H9 (cell line): ENCODE data around the gene CRYZ. TPM values are rescaled to one million over a fixed set of nuclear protein-coding genes. Genes with fewer than 3 reads are reported as not detected.

ENCODE experiments used
- DNase-seq: peaks from one replicate; pipeline ENCODE4 v3.0.0-alpha.2; 2017
- H2AFZ ChIP-seq: one replicate; pipeline ENCODE4 v1.6.1; 2013; ENCODE audit warnings: mild to moderate bottlenecking, low read length, control low read depth, moderate library complexity
- H2AK5ac ChIP-seq: 2 replicates; pipeline ENCODE4 v1.6.1; 2013; ENCODE audit warnings: low read length, control low read depth, mixed read lengths; ENCODE audit not compliant: insufficient read length
- H2BK120ac ChIP-seq: one replicate; pipeline ENCODE4 v1.6.1; 2013; ENCODE audit warnings: low read depth, mild to moderate bottlenecking, low read length, control low read depth, inconsistent platforms; ENCODE audit not compliant: poor library complexity, severe bottlenecking
- H2BK12ac ChIP-seq: 2 replicates; pipeline ENCODE4 v1.6.1; 2013; ENCODE audit warnings: low read length, control low read depth, mixed read lengths, low read depth; ENCODE audit not compliant: insufficient read length
- H2BK15ac ChIP-seq: 2 replicates; pipeline ENCODE4 v1.6.1; 2013; ENCODE audit warnings: low read depth, low read length, control low read depth
- H2BK20ac ChIP-seq: one replicate; pipeline ENCODE4 v1.6.1; 2013; ENCODE audit warnings: low read depth, mild to moderate bottlenecking, low read length, control low read depth, inconsistent platforms; ENCODE audit not compliant: poor library complexity, severe bottlenecking
- H2BK5ac ChIP-seq: 2 replicates; pipeline ENCODE4 v1.6.1; 2013; ENCODE audit warnings: low read length, control low read depth, mixed read lengths; ENCODE audit not compliant: insufficient read length
- H3K14ac ChIP-seq: 2 replicates; pipeline ENCODE4 v1.6.1; 2013; ENCODE audit warnings: low read length, control low read depth; ENCODE audit not compliant: insufficient read depth
- H3K18ac ChIP-seq: 2 replicates; pipeline ENCODE4 v1.6.1; 2013; ENCODE audit warnings: low read depth, mild to moderate bottlenecking, mixed read lengths, low read length, control low read depth; ENCODE audit not compliant: insufficient read length
- H3K23ac ChIP-seq: 2 replicates; pipeline ENCODE4 v1.6.1; 2013; ENCODE audit warnings: low read length, control low read depth, mixed read lengths, low read depth; ENCODE audit not compliant: insufficient read length
- H3K23me2 ChIP-seq: 2 replicates; pipeline ENCODE4 v1.6.1; 2013; ENCODE audit warnings: low read depth, mild to moderate bottlenecking, mixed read lengths, low read length, control low read depth; ENCODE audit not compliant: insufficient read length, poor library complexity, severe bottlenecking
- H3K27ac ChIP-seq: 2 replicates; pipeline ENCODE4 v1.5.1; 2013; ENCODE audit warnings: low read length, control low read depth, mixed read lengths, low read depth; ENCODE audit not compliant: insufficient read length
- H3K27me3 ChIP-seq: 2 replicates; pipeline ENCODE4 v1.6.1; 2013; ENCODE audit warnings: low read length, control low read depth, inconsistent platforms; ENCODE audit not compliant: insufficient read depth
- H3K4ac ChIP-seq: 2 replicates; pipeline ENCODE4 v1.6.1; 2013; ENCODE audit warnings: low read depth, mild to moderate bottlenecking, control low read depth, inconsistent platforms, low read length, moderate library complexity
- H3K4me1 ChIP-seq: 2 replicates; pipeline ENCODE4 v1.6.1; 2013; ENCODE audit warnings: low read length, control low read depth, inconsistent platforms; ENCODE audit not compliant: insufficient read depth
- H3K4me2 ChIP-seq: 2 replicates; pipeline ENCODE4 v1.6.1; 2013; ENCODE audit warnings: low read length, control low read depth, mixed read lengths; ENCODE audit not compliant: insufficient read length, insufficient read depth
- H3K56ac ChIP-seq: 2 replicates; pipeline ENCODE4 v1.6.1; 2013; ENCODE audit warnings: low read depth, mild to moderate bottlenecking, mixed read lengths, low read length, control low read depth; ENCODE audit not compliant: insufficient read length
- H3K79me1 ChIP-seq: 2 replicates; pipeline ENCODE4 v1.6.1; 2013; ENCODE audit warnings: low read depth, mild to moderate bottlenecking, moderate library complexity, low read length, control low read depth, inconsistent platforms; ENCODE audit not compliant: insufficient read depth, poor library complexity, severe bottlenecking
- H3K79me2 ChIP-seq: 2 replicates; pipeline ENCODE4 v1.6.1; 2013; ENCODE audit warnings: low read length, control low read depth, inconsistent platforms; ENCODE audit not compliant: insufficient read depth
- H3K9ac ChIP-seq: 2 replicates; pipeline ENCODE4 v1.6.1; 2013; ENCODE audit warnings: low read length, control low read depth, mixed read lengths; ENCODE audit not compliant: insufficient read length; ENCODE audit errors: extremely low read depth
- H3K9me3 ChIP-seq: one replicate; pipeline ENCODE4 v1.6.1; 2013; ENCODE audit warnings: low read depth, low read length, inconsistent platforms; ENCODE audit not compliant: control insufficient read depth
- H3T11ph ChIP-seq: one replicate; pipeline ENCODE4 v1.6.1; 2013; ENCODE audit warnings: mild to moderate bottlenecking, low read length, control low read depth, inconsistent platforms
- H4K20me1 ChIP-seq: one replicate; pipeline ENCODE4 v1.6.1; 2013; ENCODE audit not compliant: control insufficient read depth, insufficient read length, insufficient read depth
- H4K5ac ChIP-seq: 2 replicates; pipeline ENCODE4 v1.6.1; 2013; ENCODE audit warnings: low read depth, mild to moderate bottlenecking, mixed read lengths, low read length, control low read depth; ENCODE audit not compliant: insufficient read length
- H4K8ac ChIP-seq: replicated peaks from 2 replicates; pipeline ENCODE4 v1.6.1; 2013; ENCODE audit warnings: low read length, control low read depth, mixed read lengths, low read depth; ENCODE audit not compliant: insufficient read length
- H4K91ac ChIP-seq: 2 replicates; pipeline ENCODE4 v1.6.1; 2013; ENCODE audit warnings: low read depth, mild to moderate bottlenecking, moderate library complexity, mixed read lengths, low read length, control low read depth; ENCODE audit not compliant: insufficient read length
- H3K27ac Mint-ChIP-seq, 3 experiments: 2 replicates in 2 of 3; 3 replicates in 1 of 3; pipeline ENCODE4 v1.8.0; 2020 to 2021; ENCODE audit warnings: mixed read lengths in 3 of 3, mild to moderate bottlenecking in 1 of 3, moderate library complexity in 1 of 3
- H3K27me3 Mint-ChIP-seq: 2 replicates; pipeline ENCODE4 v1.8.0; 2021; ENCODE audit warnings: low read depth, mild to moderate bottlenecking, moderate library complexity, mixed read lengths
- H3K36me3 Mint-ChIP-seq, 3 experiments: 2 replicates in 2 of 3; 3 replicates in 1 of 3; pipeline ENCODE4 v1.8.0; 2020 to 2021; ENCODE audit warnings: low read depth in 3 of 3, mixed read lengths in 3 of 3; ENCODE audit not compliant: insufficient read depth in 1 of 3
- H3K4me1 Mint-ChIP-seq, 2 experiments: 2 replicates each; pipeline ENCODE4 v1.8.0; 2020; ENCODE audit warnings: mixed read lengths in 2 of 2
- H3K4me3 Mint-ChIP-seq, 2 experiments: 2 replicates in 1 of 2; 3 replicates in 1 of 2; pipeline ENCODE4 v1.8.0; 2020 to 2021; ENCODE audit warnings: mild to moderate bottlenecking in 2 of 2, mixed read lengths in 2 of 2, moderate library complexity in 1 of 2
- H3K9me3 Mint-ChIP-seq, 2 experiments: 2 replicates in 1 of 2; 3 replicates in 1 of 2; pipeline ENCODE4 v1.8.0; 2020; ENCODE audit warnings: mild to moderate bottlenecking in 2 of 2, mixed read lengths in 2 of 2, moderate library complexity in 1 of 2
- total RNA-seq: library from RNA; stranded (reverse); gene quantifications from 2 replicates; pipeline ENCODE4 v1.2.1, GENCODE V29; 2021
- TF ChIP-seq, protein P1 (sequence below): fragments of 200-600 bp; sonication (generic); conservative IDR thresholded peaks from 3 replicates; pipeline ENCODE4 v1.8.0; 2021; ENCODE audit warnings: antibody characterized with exemption, mild to moderate bottlenecking

Gene CRYZ
- total RNA-seq, 1 experiment from 2014 or later = 14.0 TPM

DNA sequence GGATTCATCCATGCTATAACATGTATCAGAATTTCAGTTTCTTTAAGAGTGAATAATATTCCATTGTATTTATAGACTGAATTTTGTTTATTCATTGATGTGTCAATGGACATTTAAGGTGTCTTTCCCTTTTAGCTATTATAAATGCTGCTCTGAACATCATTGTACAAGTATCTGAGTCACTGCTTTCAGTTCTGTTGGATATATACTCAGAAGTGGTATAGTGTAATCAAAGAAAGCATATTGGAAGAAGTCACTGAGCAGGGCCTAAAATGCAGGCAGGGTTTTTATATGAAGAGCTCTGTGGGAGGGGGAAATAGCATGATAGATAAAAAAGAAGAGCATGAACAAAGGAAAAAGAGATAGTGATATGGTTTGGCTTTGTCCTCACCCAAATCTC is 22.6 kb upstream of the CRYZ start:
- peaks cover 37 to 78% (median 38%) of the 10 kb centered on the region in 3 experiments for H3K36me3 Mint-ChIP-seq
- H4K5ac ChIP-seq = no peak overlapping the region

More for the DNA sequence above, 22.6 kb upstream of the CRYZ start:
- Histone ChIP-seq H2BK15ac (no peak overlapping the region), H3K9me3 (no peaks in the 10 kb centered on the region), H4K8ac (no peak overlapping the region), H3K27ac (no peak overlapping the region), H3K56ac (no peak overlapping the region), H3K4ac (no peak overlapping the region), H2BK20ac (no peak overlapping the region), H3K4me1 (peaks cover 2% of the 10 kb centered on the region; the same call in 1 of the 2 replicates), H3K27me3 (no peaks in the 10 kb centered on the region), H2AFZ (no peak overlapping the region), H4K91ac (no peak overlapping the region), H3T11ph (no peak overlapping the region), H3K4me2 (no peak overlapping the region), H3K23me2 (no peaks in the 10 kb centered on the region), H2AK5ac (no peak overlapping the region), H3K14ac (no peak overlapping the region), H4K20me1 (no peaks in the 10 kb centered on the region), H3K79me2 (no peaks in the 10 kb centered on the region), H3K79me1 (no peaks in the 10 kb centered on the region), H2BK12ac (no peak overlapping the region), H3K18ac (no peak overlapping the region), H3K9ac (no peak overlapping the region), H2BK5ac (no peak overlapping the region), H3K23ac (no peak overlapping the region), H2BK120ac (no peak overlapping the region)
- no peak overlapping the region for H3K27ac Mint-ChIP-seq
- TF ChIP-seq, protein P1, sequence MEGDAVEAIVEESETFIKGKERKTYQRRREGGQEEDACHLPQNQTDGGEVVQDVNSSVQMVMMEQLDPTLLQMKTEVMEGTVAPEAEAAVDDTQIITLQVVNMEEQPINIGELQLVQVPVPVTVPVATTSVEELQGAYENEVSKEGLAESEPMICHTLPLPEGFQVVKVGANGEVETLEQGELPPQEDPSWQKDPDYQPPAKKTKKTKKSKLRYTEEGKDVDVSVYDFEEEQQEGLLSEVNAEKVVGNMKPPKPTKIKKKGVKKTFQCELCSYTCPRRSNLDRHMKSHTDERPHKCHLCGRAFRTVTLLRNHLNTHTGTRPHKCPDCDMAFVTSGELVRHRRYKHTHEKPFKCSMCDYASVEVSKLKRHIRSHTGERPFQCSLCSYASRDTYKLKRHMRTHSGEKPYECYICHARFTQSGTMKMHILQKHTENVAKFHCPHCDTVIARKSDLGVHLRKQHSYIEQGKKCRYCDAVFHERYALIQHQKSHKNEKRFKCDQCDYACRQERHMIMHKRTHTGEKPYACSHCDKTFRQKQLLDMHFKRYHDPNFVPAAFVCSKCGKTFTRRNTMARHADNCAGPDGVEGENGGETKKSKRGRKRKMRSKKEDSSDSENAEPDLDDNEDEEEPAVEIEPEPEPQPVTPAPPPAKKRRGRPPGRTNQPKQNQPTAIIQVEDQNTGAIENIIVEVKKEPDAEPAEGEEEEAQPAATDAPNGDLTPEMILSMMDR = no peak
- DNase-seq = no peak
- no peak overlapping the region for H3K4me3 Mint-ChIP-seq
- H3K9me3 Mint-ChIP-seq = peaks cover 29 to 30% of the 10 kb centered on the region in 2 experiments
- peaks cover 10 to 15% of the 10 kb centered on the region in 2 experiments for H3K4me1 Mint-ChIP-seq
- peaks cover 3% of the 10 kb centered on the region; the same call in 1 of the 2 replicates for H3K27me3 Mint-ChIP-seq
